Activated naive CD8-positive, alpha-beta T cell treated with anti-CD3 and anti-CD28 coated beads, Interleukin-2, amount 10 ng/mL, durations not matched to agents 7 days and 5 days (primary cell): ENCODE data around the gene ENHO. TPM values are rescaled to one million over a fixed set of nuclear protein-coding genes. Genes with fewer than 3 reads are reported as not detected.

ENCODE experiments used
- ATAC-seq: fragments of 150-1000 bp; cut with Tn5 transposase; one replicate; pipeline ENCODE4 v1.10.0; 2021; ENCODE audit warnings: low read depth, moderate library complexity
- POLR2A ChIA-PET: fragments of 350-600 bp; sonication (Branson Sonifier 250); formaldehyde crosslinking; loops from one replicate; lab custom pipeline; 2021; ENCODE audit warnings: antibody characterized with exemption; lab: Charles Lee
- DNase-seq: peaks from one replicate; pipeline ENCODE4 v3.0.0; 2021
- H3K27ac Mint-ChIP-seq: one replicate; pipeline ENCODE4 v1.8.0; 2022; ENCODE audit warnings: mild to moderate bottlenecking, mixed read lengths
- H3K27me3 Mint-ChIP-seq: one replicate; pipeline ENCODE4 v1.8.0; 2022; ENCODE audit warnings: mild to moderate bottlenecking, moderate library complexity, mixed read lengths
- H3K36me3 Mint-ChIP-seq: one replicate; pipeline ENCODE4 v1.8.0; 2021; ENCODE audit warnings: mild to moderate bottlenecking, mixed read lengths
- H3K4me1 Mint-ChIP-seq: one replicate; pipeline ENCODE4 v1.8.0; 2021; ENCODE audit warnings: mixed read lengths
- H3K4me3 Mint-ChIP-seq: one replicate; pipeline ENCODE4 v1.8.0; 2022; ENCODE audit warnings: mild to moderate bottlenecking, moderate library complexity, mixed read lengths
- H3K9me3 Mint-ChIP-seq: one replicate; pipeline ENCODE4 v1.8.0; 2021; ENCODE audit warnings: mixed read lengths
- total RNA-seq, 2 experiments: library from RNA; stranded (reverse); gene quantifications; one replicate each; pipeline ENCODE4 v1.2.3, GENCODE V29; 2021

The ENHO gene
- total RNA-seq, 2 experiments from 2014 or later: not detected

DNA sequence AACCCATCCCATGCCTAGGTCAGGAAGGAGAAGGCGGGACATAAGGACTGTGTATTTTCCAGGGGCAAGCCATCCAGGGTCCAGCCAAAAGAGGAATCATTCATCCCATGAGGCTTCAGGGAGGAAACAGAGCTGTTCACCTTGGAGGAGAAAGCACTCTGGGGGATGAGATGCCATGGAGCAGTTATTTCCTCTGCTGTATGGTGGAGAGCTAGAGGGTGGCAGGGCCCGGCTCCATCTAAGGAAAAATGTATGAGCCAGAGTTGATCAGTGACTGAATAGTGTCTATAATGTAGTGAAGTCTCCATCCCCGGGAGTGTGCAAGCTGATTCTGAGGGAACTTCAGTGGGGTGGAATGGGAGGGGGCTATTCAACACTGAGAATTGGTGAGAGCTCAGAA is 8.0 kb downstream of the ENHO start:
- no peaks in the 10 kb centered on the region for H3K9me3 Mint-ChIP-seq
- H3K4me1 Mint-ChIP-seq: no peaks in the 10 kb centered on the region
- no peaks in the 10 kb centered on the region for H3K36me3 Mint-ChIP-seq
- H3K4me3 Mint-ChIP-seq: no peak overlapping the region
- ATAC-seq: no peak
- H3K27me3 Mint-ChIP-seq: peaks cover 7% of the 10 kb centered on the region
- H3K27ac Mint-ChIP-seq: no peak overlapping the region
- POLR2A ChIA-PET: no interaction called here
- DNase-seq: no peak

DNA sequence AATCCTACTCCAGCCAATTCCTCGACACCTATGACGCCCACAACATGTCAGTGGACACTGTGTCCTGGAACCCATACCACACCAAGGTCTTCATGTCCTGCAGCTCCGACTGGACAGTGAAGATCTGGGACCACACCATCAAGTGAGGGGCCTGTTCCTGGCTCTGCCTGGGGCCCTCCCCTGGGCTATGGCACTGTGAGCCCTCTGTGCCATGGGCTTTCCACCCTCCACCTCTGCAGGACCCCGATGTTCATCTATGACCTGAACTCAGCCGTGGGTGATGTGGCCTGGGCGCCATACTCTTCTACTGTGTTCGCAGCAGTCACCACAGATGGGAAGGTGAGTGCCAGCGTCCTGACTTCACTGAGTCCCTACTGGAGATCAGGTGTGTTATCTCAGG is 8.4 kb downstream of the ENHO start:
- DNase-seq: no peak
- Mint-ChIP-seq H3K27ac (no peak overlapping the region), H3K9me3 (no peaks in the 10 kb centered on the region), H3K4me3 (no peak overlapping the region), H3K27me3 (peaks cover 7% of the 10 kb centered on the region), H3K4me1 (no peaks in the 10 kb centered on the region), H3K36me3 (no peaks in the 10 kb centered on the region)
- POLR2A ChIA-PET: no interaction called here
- ATAC-seq: no peak

DNA sequence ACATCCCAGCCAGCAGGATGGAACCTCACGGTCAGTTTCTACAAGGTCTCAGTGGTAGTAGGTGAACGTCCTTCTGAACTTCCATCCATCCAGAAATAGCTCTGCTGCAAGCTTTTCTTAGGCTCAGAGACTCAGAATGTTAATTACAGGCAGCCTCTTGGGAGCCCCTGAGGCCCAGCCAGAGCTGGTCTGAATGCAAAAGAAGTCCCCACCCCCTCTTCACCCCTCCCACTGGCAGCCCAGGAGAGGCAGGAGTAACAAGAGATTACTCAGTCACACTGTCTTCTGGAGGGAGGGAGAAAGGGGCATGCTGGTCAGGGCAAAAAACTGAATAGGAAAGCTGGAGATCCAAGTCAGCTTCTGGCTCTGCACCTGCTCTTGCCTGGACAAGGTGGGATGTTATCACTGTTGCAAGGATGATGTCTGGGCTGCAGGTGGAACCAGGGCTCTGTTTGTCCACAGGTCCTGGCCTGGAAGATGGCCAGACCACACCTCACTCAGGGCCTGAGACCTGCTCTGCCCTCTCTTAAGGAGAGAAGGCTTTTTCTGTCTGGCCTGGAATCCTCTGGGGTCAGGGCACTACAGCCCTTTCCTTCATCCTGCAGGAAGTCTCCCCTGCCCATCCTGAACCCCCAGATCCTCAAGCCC is 9.1 kb downstream of the ENHO start:
- POLR2A ChIA-PET: no interaction called here
- no peaks in the 10 kb centered on the region for H3K36me3 Mint-ChIP-seq
- DNase-seq (no peak), ATAC-seq (no peak)
- no peak overlapping the region for H3K27ac Mint-ChIP-seq
- peaks cover 7% of the 10 kb centered on the region for H3K27me3 Mint-ChIP-seq
- no peak overlapping the region for H3K4me3 Mint-ChIP-seq
- H3K9me3 Mint-ChIP-seq: no peaks in the 10 kb centered on the region
- no peaks in the 10 kb centered on the region for H3K4me1 Mint-ChIP-seq

- H3K4me3 Mint-ChIP-seq: no peak overlapping the region
- no peaks in the 10 kb centered on the region for H3K36me3 Mint-ChIP-seq
- ATAC-seq (no peak), DNase-seq (no peak)
- no peaks in the 10 kb centered on the region for H3K4me1 Mint-ChIP-seq
- no peaks in the 10 kb centered on the region for H3K9me3 Mint-ChIP-seq
- POLR2A ChIA-PET: no interaction called here
- no peak overlapping the region for H3K27ac Mint-ChIP-seq
- H3K27me3 Mint-ChIP-seq: peaks cover 4% of the 10 kb centered on the region
These were observed 10.4 kb downstream of the ENHO start for GRCh38 chr9:34512131-34513078.

DNA sequence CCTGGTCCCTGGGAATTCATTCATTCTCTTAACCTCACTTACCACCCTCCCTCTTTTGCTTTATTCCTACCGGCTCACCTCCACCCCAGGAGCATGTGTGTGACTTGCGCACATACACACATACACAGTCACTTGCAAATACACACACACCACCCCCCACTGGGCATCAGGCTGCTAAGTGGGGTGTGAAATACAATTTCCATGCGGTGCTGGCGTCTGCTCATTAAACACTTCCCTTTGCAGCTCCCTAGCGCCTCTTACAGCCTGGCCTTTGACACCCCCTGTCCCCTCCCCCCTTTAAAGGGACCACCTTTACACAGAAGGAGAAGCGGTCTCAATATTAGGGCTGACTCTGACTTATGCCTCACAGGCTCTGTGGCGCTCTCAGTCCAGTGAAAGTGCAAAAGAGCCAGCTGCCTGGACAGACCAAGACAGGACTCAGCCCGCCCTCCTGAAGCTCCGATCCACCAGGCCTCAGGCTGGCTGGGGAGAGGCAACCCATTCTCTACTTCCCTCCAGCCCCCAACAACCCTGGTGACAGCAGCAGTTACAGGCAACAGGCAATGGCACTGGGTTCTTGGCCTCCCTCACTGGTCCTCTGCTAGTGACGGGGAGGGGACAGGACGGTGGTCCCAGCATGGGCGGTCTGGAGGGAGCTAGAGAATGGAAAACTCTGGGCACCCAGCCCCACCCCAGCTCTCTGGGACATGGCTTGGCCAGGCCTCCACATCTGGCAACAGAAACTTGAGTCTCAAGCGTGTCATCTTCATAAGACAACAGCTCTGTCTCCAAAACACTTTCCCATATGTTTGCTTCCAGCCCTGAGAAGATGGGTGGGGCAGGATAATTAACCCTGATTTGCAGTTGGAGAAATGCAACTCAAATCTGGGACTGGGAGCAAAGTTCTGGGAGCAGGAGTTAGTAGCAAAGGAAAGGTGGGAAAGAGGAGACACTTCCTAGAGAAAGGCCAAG is 12.0 kb downstream of the ENHO start:
- POLR2A ChIA-PET: no interaction called here
- Mint-ChIP-seq H3K27me3 (peaks cover 3% of the 10 kb centered on the region), H3K4me3 (no peak overlapping the region), H3K9me3 (no peaks in the 10 kb centered on the region), H3K4me1 (no peaks in the 10 kb centered on the region), H3K36me3 (no peaks in the 10 kb centered on the region), H3K27ac (no peak overlapping the region)
- no peak for ATAC-seq
- DNase-seq: no peak

DNA sequence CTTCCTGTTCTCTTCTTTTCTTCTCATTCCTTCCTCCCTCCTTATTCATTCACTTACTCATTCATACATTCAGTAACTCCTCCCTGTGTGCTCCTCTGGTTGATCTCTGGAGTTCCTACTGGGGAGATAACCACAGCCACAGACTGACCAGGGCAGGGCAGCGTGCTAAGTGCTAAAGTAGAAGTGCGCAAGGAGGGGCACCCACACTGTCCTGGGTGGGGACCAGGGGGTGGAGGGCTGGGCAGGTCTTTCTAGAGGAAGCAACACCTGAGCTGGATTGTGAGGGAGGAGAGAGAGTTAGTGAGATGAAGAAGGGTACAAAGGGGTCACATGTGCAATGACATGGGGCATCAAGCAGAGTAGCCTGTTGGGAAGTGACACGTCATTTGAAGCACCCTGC is 13.8 kb downstream of the ENHO start:
- no peak overlapping the region for H3K4me3 Mint-ChIP-seq
- H3K36me3 Mint-ChIP-seq: no peaks in the 10 kb centered on the region
- no peaks in the 10 kb centered on the region for H3K4me1 Mint-ChIP-seq
- no peaks in the 10 kb centered on the region for H3K9me3 Mint-ChIP-seq
- ATAC-seq (no peak), DNase-seq (no peak)
- H3K27me3 Mint-ChIP-seq: peaks cover 3% of the 10 kb centered on the region
- POLR2A ChIA-PET: no interaction called here
- no peak overlapping the region for H3K27ac Mint-ChIP-seq

DNA sequence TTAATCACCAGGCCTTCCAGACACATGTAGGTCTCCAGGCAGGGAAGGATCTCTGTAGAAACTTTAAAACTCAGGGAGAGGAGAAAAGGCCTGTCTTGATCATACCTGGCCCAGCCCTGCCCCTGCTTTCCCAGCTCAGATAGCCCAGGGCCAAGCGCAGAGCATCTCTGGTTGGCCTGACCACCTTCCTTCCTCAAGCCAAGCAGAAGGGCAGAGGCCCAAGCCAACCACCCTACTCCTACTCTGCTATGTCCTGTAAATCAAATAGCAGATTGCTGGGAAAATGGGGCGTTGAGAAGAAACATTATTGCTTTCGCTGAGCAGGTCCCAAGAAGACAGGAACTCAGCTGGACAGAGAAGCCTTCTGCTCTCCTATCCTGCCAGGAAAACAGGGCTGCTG is 14.3 kb downstream of the ENHO start:
- Mint-ChIP-seq H3K36me3 (no peaks in the 10 kb centered on the region), H3K4me1 (no peaks in the 10 kb centered on the region), H3K4me3 (no peak overlapping the region), H3K27ac (no peak overlapping the region), H3K9me3 (no peaks in the 10 kb centered on the region), H3K27me3 (peaks cover 3% of the 10 kb centered on the region)
- DNase-seq (no peak), ATAC-seq (no peak)
- POLR2A ChIA-PET: no interaction called here

DNA sequence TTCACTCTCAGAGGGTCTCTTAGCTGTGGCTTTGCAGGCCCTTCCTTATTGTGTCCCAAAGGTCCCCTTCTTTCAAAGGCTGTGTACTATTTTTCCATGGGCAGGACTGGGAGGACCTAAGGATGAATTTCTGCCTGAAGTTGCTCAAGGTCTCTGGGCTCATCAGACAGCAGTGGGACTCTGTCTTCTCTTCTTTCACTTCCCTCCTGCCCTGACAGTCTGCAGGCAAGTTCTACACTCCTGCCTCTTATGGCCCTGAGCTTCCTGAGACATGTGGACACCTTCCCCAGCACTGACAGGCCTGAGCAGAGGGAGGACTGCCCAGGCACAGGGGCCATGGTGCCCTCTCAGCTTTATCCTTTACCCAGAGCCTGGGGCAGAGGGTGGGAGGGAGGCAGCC is 14.8 kb downstream of the ENHO start:
- Mint-ChIP-seq H3K36me3 (no peaks in the 10 kb centered on the region), H3K4me1 (no peaks in the 10 kb centered on the region), H3K27ac (no peak overlapping the region), H3K4me3 (no peak overlapping the region), H3K27me3 (peaks cover 3% of the 10 kb centered on the region), H3K9me3 (no peaks in the 10 kb centered on the region)
- DNase-seq (no peak), ATAC-seq (no peak)
- POLR2A ChIA-PET: no interaction called here

GRCh38 chr9:34507556-34507955 is 15.2 kb downstream of the ENHO start:
- POLR2A ChIA-PET: no interaction called here
- Mint-ChIP-seq H3K9me3 (no peaks in the 10 kb centered on the region), H3K36me3 (no peaks in the 10 kb centered on the region), H3K4me3 (no peak overlapping the region), H3K27ac (no peak overlapping the region), H3K4me1 (no peaks in the 10 kb centered on the region), H3K27me3 (peaks cover 3% of the 10 kb centered on the region)
- no peak for DNase-seq
- ATAC-seq: no peak

DNA sequence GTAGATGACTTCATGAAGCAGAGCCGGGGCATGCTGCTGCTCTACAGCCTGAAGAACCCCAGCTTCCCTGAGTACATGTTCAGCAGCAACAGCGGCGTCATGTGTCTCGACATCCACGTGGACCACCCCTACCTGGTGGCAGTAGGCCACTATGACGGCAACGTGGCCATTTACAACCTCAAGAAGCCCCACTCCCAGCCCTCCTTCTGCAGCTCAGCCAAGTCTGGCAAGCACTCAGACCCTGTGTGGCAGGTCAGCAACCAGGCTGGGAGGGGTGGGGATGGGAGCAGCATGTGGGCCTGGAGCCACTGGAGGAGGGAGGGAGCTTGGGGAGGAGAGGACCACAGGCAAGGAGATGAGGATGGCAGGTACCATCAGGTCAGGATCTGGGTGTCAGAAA is 16.2 kb downstream of the ENHO start:
- ATAC-seq (no peak), DNase-seq (no peak)
- Mint-ChIP-seq H3K4me1 (no peaks in the 10 kb centered on the region), H3K36me3 (no peaks in the 10 kb centered on the region), H3K27ac (no peak overlapping the region), H3K4me3 (no peak overlapping the region), H3K9me3 (no peaks in the 10 kb centered on the region), H3K27me3 (peaks cover 1% of the 10 kb centered on the region)
- POLR2A ChIA-PET: no interaction called here

DNA sequence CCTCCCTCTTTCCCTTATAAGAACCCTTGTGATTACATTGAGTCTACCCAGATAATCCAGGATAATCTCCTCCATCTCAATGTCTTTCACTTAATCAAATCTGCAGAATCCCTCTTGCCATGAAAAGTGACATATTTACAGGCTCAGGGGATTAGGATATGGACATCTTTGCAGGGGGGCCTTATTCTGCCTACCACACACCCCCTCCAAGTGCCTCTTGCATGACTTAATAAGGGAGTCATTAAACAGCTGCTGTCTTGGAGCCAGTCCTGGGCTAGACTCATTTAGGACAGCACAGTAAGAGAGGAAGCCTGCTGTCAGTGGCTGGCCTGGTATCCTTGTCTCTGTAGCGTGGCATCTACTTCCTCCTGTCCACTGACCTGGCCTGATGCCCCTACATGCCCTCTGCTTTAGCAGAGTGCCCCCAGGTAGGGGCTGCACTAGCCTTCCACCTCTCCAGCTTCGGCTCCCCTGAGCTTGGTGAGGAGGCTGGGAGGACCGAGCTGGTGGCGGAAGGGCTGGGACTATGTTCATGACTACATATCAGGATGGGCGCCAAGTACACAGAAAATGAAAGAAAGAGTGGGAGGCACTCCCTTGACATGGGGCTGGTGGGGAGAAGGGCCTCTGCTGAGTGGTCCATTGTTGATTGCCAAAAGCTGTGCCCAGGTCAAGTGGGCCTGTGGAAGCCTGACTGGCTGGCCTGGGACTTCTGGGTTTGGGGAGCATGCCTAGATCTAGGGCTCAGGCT is 17.2 kb downstream of the ENHO start:
- DNase-seq (no peak), ATAC-seq (no peak)
- H3K27ac Mint-ChIP-seq: no peak overlapping the region
- no peaks in the 10 kb centered on the region for H3K36me3 Mint-ChIP-seq
- peaks cover 1% of the 10 kb centered on the region for H3K27me3 Mint-ChIP-seq
- H3K4me3 Mint-ChIP-seq: no peak overlapping the region
- no peaks in the 10 kb centered on the region for H3K9me3 Mint-ChIP-seq
- peaks cover under 1% of the 10 kb centered on the region for H3K4me1 Mint-ChIP-seq
- POLR2A ChIA-PET: no interaction called here

- H3K4me3 Mint-ChIP-seq: no peak overlapping the region
- H3K27ac Mint-ChIP-seq: no peak overlapping the region
- peaks cover 2% of the 10 kb centered on the region for H3K4me1 Mint-ChIP-seq
- DNase-seq: no peak
- ATAC-seq: no peak
- no peaks in the 10 kb centered on the region for H3K36me3 Mint-ChIP-seq
- no peaks in the 10 kb centered on the region for H3K9me3 Mint-ChIP-seq
- POLR2A ChIA-PET: no interaction called here
- H3K27me3 Mint-ChIP-seq: peaks cover 2% of the 10 kb centered on the region
These were observed 19.4 kb downstream of the ENHO start for GRCh38 chr9:34503406-34503805.

GRCh38 chr9:34502891-34503290 is 19.9 kb downstream of the ENHO start:
- no peaks in the 10 kb centered on the region for H3K36me3 Mint-ChIP-seq
- H3K9me3 Mint-ChIP-seq: no peaks in the 10 kb centered on the region
- H3K27me3 Mint-ChIP-seq: peaks cover 2% of the 10 kb centered on the region
- POLR2A ChIA-PET: no interaction called here
- no peak overlapping the region for H3K27ac Mint-ChIP-seq
- H3K4me1 Mint-ChIP-seq: peaks cover 2% of the 10 kb centered on the region
- H3K4me3 Mint-ChIP-seq: no peak overlapping the region
- DNase-seq (no peak), ATAC-seq (no peak)
